Activated CD8-positive, alpha-beta memory T cell treated with anti-CD3 and anti-CD28 coated beads for 36 hours (primary cell): Measurements from ENCODE around the gene CCBE1. TPM values are rescaled to one million over a fixed set of nuclear protein-coding genes. Genes with fewer than 3 reads are reported as not detected.

Experiments used
- CTCF ChIA-PET: fragments of 350-600 bp; sonication (Branson Sonifier 250); formaldehyde crosslinking; loops from one replicate; lab custom pipeline; 2021; ENCODE audit warnings: antibody characterized with exemption; lab: Charles Lee
- POLR2A ChIA-PET: fragments of 350-600 bp; sonication (Branson Sonifier 250); formaldehyde crosslinking; loops from one replicate; lab custom pipeline; 2021; ENCODE audit warnings: antibody characterized with exemption; lab: Charles Lee
- total RNA-seq, 2 experiments: library from RNA; stranded (reverse); gene quantifications; one replicate each; pipeline ENCODE4 v1.2.3, GENCODE V29; 2021

Gene CCBE1
- total RNA-seq, 2 experiments from 2014 or later = not detected

- ChIA-PET CTCF (no interaction called here), POLR2A (no interaction called here)
These were observed 91.5 kb downstream of the CCBE1 start for GRCh38 chr18:59605633-59606192.

GRCh38 chr18:59604877-59605276 lies 92.3 kb downstream of the CCBE1 start:
- POLR2A ChIA-PET = no interaction called here
- CTCF ChIA-PET = no interaction called here

DNA sequence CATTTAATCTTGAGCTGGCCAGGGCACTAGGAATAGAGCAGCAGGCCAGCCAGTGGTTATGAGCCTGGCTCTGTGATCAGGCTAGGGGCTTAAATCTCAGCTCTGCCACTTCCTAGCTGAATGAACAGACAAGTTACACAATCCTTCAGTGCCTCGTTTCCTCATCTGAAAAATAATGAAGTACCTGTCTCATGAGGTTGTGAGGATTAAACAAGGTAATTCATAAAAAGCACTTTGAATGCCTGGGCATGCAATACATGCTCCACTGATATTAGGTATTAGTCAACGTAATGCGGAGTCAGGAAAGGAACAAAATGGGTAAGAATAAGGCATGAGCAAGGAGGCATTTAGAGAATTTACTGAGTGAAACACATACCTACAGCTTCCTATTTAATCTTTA lies 100.2 kb downstream of the CCBE1 start:
- POLR2A ChIA-PET = no interaction called here
- CTCF ChIA-PET = no interaction called here

DNA sequence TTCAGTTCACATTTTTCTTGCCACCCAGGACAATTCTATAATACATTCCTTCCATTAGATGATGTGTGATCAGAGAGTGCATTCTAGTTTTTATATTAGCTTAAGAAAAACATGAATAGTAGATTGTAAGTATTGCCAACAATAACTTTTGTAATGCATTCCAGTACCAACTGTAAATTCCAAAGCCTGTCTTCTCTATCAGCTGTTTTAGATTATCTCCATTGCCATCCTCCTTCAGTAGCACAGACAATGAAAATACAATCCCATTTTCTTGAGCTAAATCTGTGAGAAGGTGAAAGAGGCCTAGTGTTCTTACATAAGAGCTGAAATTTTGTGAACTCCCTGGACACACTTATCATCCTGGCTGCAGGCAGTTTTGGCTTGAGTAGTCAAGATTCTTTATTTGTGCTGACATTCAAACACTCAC lies 103.9 kb downstream of the CCBE1 start:
- CTCF ChIA-PET = no interaction called here
- POLR2A ChIA-PET = no interaction called here

- ChIA-PET POLR2A (no interaction called here), CTCF (no interaction called here)
These were observed 104.6 kb downstream of the CCBE1 start for GRCh38 chr18:59592624-59593023.

DNA sequence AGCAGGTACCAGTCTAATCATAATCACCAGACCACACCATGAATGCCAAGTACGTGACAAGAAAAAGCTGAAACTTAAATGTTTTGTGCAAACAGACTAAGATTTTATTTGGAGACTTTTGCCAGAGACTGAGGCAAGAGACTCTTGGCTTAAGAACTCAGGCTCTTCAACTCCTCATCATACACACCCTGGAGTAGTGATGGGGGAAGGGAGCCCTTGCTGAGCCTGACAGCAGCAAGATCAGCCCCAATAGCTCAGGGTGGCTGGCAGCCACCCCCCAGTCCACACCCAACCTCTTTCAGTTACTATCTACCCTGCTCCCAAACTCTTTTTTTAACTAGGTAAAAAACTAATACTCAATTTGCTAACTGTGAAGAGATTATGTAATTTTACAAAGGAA lies 114.8 kb downstream of the CCBE1 start:
- POLR2A ChIA-PET = no interaction called here
- CTCF ChIA-PET = no interaction called here

- ChIA-PET CTCF (no interaction called here), POLR2A (no interaction called here)
These were observed 117.7 kb downstream of the CCBE1 start for GRCh38 chr18:59579509-59579908.

DNA sequence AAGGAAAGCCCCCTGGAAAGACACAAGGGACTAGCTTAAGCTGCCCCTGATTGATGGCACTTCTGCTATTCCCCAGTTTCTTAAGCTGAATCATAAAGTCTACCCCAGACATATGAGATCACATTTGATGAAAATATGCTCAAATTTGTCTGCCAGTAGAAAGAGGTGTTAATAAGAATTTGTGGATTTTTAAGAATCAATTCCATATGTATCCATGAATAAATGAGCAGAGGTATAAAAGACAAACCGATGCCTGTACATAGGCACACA lies 119.9 kb downstream of the CCBE1 start:
- ChIA-PET CTCF (no interaction called here), POLR2A (no interaction called here)

DNA sequence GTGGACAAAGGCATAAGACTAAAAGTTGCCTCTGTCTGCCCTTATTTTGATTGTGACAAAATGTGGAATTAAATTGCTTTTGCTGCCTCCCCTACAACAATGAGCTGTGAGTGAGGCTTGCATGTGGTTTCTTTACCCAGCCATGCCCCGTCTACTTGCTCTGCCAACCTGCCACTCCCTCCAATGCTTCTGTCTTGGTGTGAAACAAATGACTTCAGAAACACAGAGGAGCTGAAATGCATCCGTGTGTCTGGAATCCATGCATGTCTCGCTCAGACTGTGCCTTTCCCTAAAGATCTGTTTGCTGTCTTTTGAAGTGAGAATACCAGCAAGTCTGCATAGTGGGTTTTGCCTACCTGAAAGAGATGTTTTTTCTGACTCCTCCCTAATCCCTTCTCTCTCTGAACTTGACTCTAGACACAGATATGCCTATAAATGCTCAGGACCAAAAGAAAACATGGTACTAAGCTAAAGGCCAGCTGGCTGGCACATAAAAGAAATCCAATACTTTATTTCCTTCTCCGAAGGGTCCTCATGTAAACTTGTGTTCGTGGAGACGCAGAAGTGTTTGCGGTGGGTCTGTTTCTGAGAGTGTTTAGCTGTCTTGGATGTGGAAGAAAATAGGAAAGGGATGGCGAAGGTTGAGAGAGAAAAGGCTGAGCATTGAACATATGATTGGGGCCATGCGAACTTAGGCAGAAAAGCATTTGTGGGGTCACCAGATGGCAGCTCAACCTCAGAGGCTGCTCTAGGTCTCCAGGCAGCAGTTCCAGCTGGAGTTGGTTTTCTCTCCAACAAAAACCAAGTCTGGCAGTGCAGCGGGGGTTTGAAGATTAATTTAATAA lies 120.5 kb downstream of the CCBE1 start:
- ChIA-PET CTCF (no interaction called here), POLR2A (no interaction called here)

DNA sequence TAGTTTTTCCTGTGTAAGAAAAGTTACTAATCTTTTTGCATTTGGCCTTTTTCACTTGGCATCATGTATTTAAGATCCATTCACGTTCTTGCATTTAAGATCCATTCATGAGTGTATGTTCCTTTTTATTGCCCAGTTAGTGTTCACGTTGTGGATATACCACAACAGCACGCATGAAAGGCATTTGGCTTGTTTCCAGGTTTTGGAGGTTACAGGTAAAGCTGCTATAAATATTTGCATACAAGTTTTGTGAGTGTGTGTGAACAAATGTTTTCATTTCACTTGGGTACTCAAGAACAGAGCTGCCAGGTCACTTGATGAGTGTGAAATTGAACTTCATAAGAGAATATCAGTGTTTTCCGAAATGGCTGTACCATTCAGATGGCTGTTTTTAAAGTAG lies 121.2 kb downstream of the CCBE1 start:
- CTCF ChIA-PET = no interaction called here
- POLR2A ChIA-PET = no interaction called here

GRCh38 chr18:59573962-59574361 lies 123.3 kb downstream of the CCBE1 start:
- ChIA-PET POLR2A (no interaction called here), CTCF (no interaction called here)

DNA sequence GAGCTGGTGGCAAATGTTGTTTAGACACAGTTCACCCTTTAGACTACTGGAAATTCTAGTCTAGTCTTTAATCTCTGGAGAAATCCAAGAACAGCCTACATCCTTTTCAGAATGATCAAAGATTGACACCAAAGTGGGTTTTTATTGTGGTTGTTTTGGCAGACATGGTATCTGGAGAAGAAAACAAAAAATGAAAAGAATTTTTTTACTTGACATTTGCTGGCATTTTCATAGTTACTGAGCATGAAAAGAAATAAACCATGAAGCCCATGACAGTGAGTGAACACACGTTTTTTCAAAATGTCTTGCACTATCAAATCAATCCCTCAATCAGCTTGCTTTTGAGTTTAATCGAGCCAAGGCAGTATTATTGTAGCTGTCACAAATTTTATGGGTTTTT lies 125.3 kb downstream of the CCBE1 start:
- CTCF ChIA-PET = no interaction called here

GRCh38 chr18:59570796-59571195 lies 126.4 kb downstream of the CCBE1 start:
- ChIA-PET POLR2A (no interaction called here), CTCF (no interaction called here)

More for the DNA sequence above, 125.3 kb downstream of the CCBE1 start:
- POLR2A ChIA-PET = no interaction called here

DNA sequence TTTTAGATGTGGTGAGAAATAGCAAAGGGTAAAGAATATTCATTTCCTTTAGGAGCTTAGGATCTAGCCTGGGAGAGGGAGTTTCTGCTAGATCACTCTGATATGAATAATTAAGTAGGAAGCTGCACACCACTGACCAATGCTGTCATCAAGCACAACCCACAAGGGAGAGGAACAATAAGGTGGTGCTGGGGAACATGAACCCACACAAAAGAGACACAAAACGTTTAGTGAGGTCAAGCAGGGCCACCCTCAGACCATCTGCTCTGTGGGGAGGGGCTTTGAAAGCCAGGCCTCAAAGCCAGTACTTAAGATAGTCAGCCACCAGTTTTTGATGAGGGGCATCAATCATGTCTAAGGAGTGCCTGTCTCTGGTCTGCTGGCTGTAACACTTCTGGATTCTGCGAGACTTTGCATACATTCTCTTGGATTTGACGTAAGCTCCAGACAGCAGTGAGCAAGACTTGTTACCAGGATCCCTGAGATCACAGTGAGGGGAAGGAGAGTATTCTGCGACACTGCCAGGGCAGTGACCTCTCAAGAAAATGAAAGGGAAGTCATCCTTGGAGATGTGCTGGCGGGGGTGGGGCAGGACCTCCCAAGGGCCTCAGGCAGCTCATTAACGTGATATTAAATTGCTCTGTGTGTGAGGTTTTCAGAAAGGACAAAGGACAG lies 127.0 kb downstream of the CCBE1 start:
- ChIA-PET POLR2A (no interaction called here), CTCF (no interaction called here)

GRCh38 chr18:59569390-59569791 lies 127.8 kb downstream of the CCBE1 start:
- POLR2A ChIA-PET = no interaction called here
- CTCF ChIA-PET = no interaction called here

GRCh38 chr18:59567431-59567830 lies 129.8 kb downstream of the CCBE1 start:
- ChIA-PET CTCF (no interaction called here), POLR2A (no interaction called here)

DNA sequence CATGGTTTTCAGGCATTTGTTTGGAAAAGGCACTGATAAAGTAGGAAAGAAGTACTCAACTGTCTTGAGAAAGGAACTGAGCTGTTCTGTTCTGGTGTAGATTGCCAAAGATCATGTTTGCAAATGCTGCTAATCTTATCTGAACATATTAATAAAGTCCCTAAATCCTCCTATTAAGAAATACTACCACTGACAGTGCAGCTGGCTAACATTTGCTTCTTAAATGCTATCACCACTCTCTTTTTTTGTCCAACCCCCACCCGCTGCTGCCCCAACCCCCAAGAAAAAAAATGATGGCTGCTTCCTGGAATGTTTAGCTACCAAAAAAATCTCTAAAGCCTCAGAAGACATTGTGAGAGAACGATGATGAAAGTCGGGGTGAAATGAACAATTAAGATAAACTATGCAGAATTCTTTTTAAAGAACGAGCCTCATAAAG lies 130.7 kb downstream of the CCBE1 start:
- ChIA-PET CTCF (no interaction called here), POLR2A (no interaction called here)

- CTCF ChIA-PET = no interaction called here
- POLR2A ChIA-PET = interaction anchor here (0.7 kb wide), 1 partner anchor 691 kb away, joined by 3 read pairs; no protein-coding TSS in a partner anchor
These were observed 131.3 kb downstream of the CCBE1 start for GRCh38 chr18:59565957-59566356.

DNA sequence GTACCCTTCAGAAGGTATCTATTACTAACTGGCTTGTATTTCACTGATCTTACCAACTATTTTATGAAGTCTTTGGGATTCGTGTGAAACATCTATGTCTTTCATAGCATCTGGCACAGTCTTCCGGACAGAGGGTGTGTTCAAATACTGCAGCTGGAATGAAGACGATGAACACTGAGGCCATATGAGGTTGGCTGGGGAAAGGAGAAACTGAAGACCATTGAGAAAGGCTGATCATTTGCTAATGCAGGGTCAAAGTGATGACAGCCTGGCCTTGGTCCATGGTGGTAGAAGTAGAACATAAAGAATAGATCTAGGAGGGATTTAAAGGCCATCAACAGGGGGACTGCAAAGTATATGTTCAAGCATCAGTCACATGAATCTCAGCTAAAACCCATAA lies 132.7 kb downstream of the CCBE1 start:
- ChIA-PET CTCF (no interaction called here), POLR2A (no interaction called here)

DNA sequence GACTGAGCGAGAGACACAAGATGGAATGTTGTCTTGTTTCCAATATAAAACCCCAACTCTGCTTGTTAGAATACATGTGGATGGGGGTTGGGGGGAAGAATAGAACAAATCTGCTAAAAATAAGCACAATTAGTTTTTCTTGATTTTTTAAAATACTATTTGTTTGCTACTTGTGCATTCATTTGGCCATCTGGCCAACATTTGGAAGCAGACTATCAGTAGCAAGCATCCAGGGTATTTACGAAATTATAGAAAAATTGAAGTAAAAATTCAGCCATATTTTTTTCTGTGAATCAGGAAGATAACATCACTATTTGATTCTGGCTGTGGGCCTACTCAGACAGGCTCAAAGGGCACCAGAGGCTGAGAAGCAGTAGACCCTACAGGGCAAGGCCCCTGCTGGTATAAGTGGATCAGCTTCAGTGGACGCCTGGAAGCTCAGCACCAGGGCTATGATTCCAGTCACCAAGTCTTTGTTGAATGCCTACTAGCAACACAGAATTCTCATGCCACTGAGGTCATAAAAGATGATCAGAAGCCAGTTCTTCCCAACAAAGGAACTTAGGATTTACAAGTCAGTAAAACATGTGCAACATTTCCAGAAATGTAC lies 133.9 kb downstream of the CCBE1 start:
- POLR2A ChIA-PET = no interaction called here
- CTCF ChIA-PET = no interaction called here

DNA sequence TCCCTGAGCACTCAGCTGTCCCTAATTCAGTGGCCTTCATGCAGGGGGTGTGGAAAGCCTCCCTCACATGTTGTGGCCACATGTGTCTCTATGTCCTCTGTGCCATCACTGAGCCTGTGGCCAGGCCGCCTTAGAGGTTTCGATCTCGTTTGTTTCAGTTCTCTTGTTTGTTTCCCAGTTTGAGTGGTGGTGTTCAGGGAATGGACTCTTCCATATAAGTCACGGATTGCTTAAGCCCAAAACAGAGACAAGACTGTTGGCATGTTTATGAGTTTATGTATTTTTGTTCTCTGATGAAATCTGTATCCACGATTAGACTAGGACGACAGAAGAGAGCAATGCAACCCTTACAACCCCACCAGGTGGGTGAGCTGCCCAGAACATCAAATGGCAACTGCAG lies 134.5 kb downstream of the CCBE1 start:
- ChIA-PET POLR2A (no interaction called here), CTCF (no interaction called here)
